Sigmoid colon (tissue), 4 donors: Measurements from ENCODE around the gene ALKBH2.

Experiments
- EP300 ChIP-seq, 4 donors: sonication (generic); formaldehyde crosslinking; IDR thresholded peaks; one replicate each; pipeline ENCODE4 v1.6.1; 2017; ENCODE audit warnings: antibody characterized with exemption in 4 of 4
- POLR2A ChIP-seq, 2 donors: fragments of 450-650 bp; IDR thresholded peaks; one replicate each; pipeline ENCODE4 v1.6.1; 2016; ENCODE audit warnings: antibody characterized with exemption in 2 of 2, mild to moderate bottlenecking in 2 of 2, moderate library complexity in 2 of 2
- POLR2AphosphoS5 ChIP-seq, 4 donors: sonication (generic); formaldehyde crosslinking; IDR thresholded peaks; one replicate each; pipeline ENCODE4 v1.6.1; 2017; ENCODE audit warnings: antibody characterized with exemption in 4 of 4
- TF ChIP-seq, protein P1 (sequence below), 4 experiments: fragments of 450-650 bp in 3 of 4; fragments of 200-600 bp in 1 of 4; IDR thresholded peaks; one replicate each; pipeline ENCODE4 v1.5.1; 2016 to 2019; ENCODE audit warnings: antibody characterized with exemption in 4 of 4, mild to moderate bottlenecking in 3 of 4, moderate library complexity in 2 of 4

DNA sequence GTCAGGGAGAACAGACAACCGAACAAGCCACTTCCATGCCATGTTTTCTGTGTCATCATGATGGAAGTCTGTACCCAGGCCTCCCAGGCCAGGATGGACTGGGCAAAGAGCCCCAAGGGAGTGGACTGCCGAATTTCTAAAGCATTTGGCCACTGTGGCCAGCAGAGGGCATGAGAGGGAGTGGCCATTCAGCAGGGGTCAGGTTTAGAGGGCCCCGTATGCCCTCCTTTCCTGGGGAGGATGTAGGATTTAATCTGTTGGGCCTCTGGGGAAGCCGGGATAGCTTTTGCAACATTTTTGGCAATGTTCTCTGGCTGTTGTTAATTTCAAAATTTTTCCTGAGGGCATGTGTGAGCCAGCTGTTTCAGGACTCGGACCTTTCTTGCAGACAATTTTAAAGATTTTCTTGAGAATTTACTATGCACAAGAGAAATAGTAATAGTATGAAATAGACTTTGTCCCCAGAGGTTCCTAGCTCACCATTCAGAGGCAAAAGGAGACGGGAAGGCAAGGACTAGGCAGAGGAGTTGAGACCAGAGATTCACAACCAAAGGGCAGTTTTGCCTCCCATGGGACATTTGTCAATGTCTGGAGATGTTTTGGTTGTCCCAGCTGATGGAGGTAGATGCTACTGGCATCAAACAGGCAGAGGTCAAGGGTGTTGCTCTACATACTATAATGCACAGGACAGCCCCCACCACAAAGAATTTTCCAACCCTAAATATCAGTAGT lies 41.1 kb upstream of the ALKBH2 start:
- TF ChIP-seq, protein P1, sequence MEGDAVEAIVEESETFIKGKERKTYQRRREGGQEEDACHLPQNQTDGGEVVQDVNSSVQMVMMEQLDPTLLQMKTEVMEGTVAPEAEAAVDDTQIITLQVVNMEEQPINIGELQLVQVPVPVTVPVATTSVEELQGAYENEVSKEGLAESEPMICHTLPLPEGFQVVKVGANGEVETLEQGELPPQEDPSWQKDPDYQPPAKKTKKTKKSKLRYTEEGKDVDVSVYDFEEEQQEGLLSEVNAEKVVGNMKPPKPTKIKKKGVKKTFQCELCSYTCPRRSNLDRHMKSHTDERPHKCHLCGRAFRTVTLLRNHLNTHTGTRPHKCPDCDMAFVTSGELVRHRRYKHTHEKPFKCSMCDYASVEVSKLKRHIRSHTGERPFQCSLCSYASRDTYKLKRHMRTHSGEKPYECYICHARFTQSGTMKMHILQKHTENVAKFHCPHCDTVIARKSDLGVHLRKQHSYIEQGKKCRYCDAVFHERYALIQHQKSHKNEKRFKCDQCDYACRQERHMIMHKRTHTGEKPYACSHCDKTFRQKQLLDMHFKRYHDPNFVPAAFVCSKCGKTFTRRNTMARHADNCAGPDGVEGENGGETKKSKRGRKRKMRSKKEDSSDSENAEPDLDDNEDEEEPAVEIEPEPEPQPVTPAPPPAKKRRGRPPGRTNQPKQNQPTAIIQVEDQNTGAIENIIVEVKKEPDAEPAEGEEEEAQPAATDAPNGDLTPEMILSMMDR (IDR thresholded peaks at IDR 0.05), result peak in 3 of 4 experiments; percentile 31 to 40 (median 35)
- TF ChIP-seq POLR2A (IDR thresholded peaks at IDR 0.05) (no peak), POLR2AphosphoS5 (IDR thresholded peaks at IDR 0.05) (peak in 2 of 4 donors; percentile 17 to 28), EP300 (IDR thresholded peaks at IDR 0.05) (no peak)
